LHCN-M2 (cell line): ENCODE data around the gene MED8. TPM values are rescaled to one million over a fixed set of nuclear protein-coding genes. Genes with fewer than 3 reads are reported as not detected.

ENCODE experiments used
- DNase-seq: peaks from one replicate; pipeline ENCODE4 v3.0.0-alpha.2; 2012; ENCODE audit warnings: low read depth
- polyA plus RNA-seq: library from polyadenylated mRNA; unstranded; fragments of >200 nt; gene quantifications from one replicate; pipeline ENCODE4 v1.2.1, GENCODE V29; 2012; ENCODE audit warnings: missing spikeins
- total RNA-seq: library from RNA; depleted of rRNA; stranded (reverse); fragments of >200 nt; gene quantifications from 2 replicates; pipeline ENCODE4 v1.2.3, GENCODE V29; 2014; rRNA removed

The MED8 gene, protein sequence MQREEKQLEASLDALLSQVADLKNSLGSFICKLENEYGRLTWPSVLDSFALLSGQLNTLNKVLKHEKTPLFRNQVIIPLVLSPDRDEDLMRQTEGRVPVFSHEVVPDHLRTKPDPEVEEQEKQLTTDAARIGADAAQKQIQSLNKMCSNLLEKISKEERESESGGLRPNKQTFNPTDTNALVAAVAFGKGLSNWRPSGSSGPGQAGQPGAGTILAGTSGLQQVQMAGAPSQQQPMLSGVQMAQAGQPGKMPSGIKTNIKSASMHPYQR
- 31.5 and 31.7 TPM in 2 replicates for total RNA-seq
- polyA plus RNA-seq, result 40.8 TPM

GRCh38 chr1:43389326-43390313 lies at the start of gene MED8, which contains the start of gene SZT2:
Gene MED8, minus strand, starts transcription at chr1:43389800. Its CDS starts 36 bp downstream, at chr1:43389764.
Gene SZT2, plus strand, starts transcription at chr1:43389899. Its CDS starts 70 bp downstream, at chr1:43389969.
- peak; percentile 89 for DNase-seq

- no peak for DNase-seq
These were observed 49.5 kb upstream of the MED8 start for GRCh38 chr1:43438953-43439581.

GRCh38 chr1:43438576-43438952 lies 49.0 kb upstream of the MED8 start:
- DNase-seq, result no peak

DNA sequence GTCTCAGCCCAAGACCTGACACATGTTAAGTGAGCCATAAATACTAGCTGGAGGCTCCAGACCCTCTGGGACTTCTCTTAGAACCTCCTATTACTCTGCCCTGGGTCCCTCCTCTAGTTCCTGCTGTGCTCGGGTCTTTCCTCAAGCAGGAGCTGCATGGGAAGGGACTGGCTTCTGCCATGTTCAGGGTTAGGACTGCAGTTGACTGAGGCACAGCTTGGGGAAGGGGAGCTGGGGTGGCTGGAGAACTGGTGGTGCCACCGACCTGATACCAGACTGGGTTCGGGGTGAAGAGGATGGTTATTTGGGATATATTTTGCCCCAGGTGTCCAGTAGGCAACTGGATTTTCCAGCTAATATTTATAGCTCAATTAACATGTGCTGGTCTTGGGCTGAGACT lies 48.4 kb upstream of the MED8 start:
- no peak for DNase-seq

DNA sequence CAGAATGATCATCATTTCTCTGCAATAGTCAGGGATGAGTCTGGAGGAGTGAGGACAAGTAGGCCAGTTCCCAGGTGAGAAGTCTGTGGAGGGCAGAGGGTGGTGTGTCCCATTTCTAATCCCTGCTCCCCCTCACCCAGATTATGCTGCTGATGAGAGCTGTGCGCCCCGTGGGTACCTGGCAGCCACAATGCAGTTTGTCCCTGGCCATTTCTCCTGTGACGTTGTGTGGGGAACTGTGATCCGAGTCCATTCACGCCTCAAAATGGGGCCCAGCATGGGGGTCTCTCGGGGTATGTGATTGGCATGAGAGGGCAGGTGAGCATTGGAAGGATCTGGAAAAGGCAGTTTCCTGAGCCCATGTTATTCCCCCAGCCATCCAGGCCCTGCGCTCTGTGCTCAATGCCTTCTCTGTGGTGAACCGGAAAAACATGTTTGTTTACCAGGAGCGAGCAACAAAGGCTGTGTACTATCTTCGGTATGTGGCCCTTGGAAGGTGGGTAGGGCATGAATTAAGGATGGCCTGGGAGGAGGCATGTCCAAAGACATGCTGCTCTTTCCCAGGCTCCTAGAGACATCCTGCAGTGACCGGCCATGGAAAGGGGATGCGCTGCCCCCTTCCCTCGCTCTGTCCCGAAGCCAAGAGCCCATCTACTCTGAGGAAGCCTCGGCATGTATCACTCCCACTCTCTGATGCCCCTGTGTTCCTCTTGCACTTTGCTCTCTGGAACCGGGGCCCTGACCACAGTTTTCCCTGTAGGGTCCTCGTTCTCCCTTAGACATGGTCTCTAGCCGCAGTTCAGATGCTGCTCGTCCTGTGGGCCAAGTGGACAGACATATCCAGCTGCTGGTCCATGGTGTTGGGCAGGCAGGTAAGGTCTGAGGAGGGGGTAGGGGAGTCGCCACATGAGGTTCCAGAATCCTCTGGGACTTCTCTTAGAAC lies 47.7 kb upstream of the MED8 start:
- no peak for DNase-seq

DNA sequence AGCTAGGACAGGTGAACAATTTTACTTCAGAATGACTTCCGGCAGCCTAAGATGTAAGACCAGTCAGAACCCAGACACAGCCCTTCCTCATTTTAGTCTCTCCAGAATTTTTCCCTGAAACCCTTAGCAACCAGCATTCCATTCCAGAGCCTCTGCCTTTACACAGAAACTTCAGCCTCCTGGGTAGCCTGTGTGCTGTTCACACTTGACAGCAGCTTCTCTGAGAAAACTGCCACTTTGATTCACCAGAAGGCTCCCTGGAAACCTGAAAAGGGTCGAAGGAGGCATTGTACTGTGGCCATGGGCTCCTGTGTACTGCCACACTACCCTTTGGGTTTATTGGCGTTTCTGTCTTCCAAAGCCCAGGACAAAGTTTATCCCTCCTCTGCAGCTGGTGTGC lies 46.8 kb upstream of the MED8 start:
- no peak for DNase-seq

DNA sequence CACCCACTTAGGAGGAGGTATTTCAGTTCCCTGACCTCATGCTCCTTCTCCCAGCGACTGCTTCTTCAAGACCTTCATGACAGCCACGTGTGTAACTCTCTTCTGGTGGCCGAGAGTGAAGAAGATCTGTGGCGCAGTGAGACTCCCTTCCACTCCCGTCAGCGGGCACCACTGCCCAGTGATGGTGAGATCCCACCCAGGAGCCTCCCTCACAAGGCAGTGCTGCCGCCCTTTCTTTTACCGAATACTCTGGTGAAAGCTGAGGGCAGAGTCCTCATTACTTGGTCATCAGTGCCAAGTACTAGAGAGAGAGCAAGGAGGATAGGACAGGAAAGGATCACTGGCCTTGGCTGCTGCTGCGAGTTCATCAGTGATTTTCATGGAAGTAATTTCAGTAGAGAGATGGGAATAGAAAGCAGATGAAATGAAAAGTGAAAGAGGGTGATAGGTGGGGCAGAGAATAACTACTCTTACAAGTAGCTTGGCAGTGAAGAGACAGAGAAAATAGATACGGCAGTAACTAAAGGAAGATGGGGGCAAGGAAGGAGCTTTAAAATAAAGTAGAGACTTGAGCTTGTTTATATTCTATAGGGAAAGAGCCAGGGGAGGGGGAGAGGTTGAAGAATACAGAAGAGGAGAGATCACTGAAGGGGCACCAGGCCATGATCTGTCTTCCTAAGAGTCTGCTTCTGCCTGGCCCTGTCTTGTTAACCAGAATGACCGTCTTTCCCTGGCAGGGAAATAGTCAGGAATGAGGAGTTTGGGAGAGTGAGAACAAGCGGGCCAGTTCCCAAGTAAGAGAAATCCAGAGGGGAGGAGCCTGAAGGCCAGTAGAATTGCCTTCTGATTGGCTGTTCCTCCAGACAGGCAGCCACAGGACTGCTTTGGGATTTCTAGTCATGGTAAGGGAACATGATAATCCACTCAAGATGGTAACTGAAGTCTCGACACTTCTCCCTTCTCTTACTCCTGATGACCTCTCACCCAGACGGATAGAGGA lies 45.8 kb upstream of the MED8 start:
- peak; percentile 25 for DNase-seq

- no peak for DNase-seq
These were observed 44.7 kb upstream of the MED8 start for GRCh38 chr1:43434256-43434655.

DNA sequence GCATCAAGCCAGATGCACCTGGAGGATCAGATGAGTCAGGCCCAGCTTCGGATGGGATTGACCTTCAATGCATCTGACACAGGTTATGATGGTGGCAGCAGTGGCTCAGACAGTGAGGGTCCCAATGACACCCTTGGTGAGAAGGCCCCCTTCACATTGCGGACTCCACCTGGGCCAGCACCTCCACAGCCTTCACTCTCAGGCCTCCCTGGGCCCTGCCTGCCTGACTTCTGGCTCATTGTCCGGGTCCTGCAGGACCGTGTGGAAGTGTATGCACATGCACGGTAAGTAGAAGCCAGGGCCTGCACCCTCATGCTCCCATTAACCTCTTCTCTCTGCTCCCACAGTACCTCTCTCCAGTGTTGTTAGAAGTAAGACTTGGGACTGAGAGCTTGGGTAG lies 43.3 kb upstream of the MED8 start:
- DNase-seq, result no peak

DNA sequence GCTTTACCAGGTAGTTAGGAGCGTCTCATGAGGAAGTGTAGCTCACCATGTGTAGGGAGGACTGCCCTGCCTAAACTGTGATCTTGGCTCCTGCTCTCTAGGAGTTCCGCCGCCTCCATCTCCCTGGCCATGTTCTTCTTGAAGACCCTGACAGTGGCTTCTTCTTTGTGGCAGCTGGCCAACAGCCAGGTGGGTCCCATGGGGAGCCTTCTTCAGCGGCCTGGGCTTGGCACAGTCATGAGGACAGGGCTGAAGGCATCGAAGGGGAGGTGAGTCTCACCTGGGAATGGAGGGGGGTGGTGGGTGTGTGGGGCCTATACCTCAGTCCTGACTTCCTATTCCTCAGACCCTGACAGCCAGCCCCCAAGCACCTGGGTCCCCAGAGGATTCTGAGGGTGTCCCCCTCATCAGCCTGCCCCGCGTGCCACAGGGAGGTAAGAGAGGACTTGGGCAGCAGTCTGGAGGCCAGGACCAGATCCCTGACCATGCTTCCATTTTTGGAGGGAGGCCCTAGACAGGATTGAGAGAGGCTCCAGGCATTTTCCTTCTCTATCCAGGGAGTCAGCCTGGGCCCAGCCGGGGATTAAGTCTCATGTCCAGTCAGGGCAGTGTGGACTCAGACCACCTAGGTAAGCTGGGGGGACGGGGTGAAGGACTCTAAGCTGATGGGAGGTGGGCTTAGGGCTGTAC lies 42.7 kb upstream of the MED8 start:
- no peak for DNase-seq

- DNase-seq, result no peak
These were observed 42.1 kb upstream of the MED8 start for GRCh38 chr1:43431676-43432075.

GRCh38 chr1:43430831-43431230 lies 41.2 kb upstream of the MED8 start:
- DNase-seq, result no peak

DNA sequence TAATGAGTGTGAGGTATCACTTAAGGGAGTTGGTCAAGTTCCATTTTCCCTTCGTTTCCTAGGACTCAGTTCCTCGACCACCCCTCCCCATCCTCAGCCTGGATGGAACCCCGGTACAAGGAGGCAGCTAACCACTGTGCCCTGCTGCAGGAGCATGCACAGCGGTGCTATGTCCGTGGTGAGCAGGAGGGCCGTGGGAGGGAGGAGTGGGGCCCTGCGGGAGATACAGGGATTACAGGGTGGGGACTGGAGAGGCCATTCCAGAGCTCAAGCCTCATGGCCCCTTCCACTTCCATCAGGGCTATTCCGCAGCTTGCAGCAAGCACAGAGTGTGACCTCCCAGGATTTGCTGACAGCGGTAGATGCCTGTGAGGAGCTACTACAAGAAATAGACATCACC lies 38.3 kb upstream of the MED8 start:
- no peak for DNase-seq

- no peak for DNase-seq
These were observed 37.9 kb upstream of the MED8 start for GRCh38 chr1:43427524-43427923.

DNA sequence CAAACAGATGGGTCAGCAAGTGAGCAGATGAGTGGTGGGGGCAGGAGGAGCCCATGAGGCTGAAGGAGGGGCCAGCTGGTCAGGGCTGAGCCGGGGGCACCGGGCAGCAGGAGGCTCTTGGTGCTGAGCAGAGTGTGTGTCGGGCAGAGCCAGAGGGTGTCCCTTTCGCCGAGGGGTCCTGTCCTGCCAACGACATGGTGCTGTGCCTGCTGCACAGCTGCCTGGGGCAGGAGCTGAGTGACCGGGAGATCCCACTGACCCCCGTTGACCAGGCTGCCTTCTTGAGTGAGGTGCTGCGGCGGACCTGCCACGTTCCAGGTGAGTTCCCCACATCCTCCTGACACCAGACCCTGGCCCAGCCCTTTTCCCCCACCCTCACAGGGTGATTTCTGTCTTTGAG lies 36.6 kb upstream of the MED8 start:
- no peak for DNase-seq

DNA sequence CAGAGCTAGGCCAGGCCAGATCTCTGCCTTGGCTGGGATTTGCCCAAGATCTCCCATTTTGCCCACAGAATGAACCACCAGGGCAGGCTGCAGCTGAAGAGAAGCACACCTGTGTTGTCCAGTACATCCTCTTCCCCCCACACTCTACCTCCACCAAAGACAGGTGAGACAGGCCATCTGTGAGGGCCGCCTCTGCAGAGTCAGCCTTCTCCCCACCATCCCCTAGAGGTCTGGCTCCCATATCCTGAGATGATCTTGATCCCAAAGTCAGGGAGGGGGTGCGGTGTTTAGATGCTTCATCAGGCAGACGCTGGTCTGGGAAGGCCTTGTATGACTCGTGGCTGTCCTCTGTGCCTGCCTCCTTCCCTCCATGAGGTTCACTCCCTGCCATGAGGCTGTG lies 35.4 kb upstream of the MED8 start:
- no peak for DNase-seq

DNA sequence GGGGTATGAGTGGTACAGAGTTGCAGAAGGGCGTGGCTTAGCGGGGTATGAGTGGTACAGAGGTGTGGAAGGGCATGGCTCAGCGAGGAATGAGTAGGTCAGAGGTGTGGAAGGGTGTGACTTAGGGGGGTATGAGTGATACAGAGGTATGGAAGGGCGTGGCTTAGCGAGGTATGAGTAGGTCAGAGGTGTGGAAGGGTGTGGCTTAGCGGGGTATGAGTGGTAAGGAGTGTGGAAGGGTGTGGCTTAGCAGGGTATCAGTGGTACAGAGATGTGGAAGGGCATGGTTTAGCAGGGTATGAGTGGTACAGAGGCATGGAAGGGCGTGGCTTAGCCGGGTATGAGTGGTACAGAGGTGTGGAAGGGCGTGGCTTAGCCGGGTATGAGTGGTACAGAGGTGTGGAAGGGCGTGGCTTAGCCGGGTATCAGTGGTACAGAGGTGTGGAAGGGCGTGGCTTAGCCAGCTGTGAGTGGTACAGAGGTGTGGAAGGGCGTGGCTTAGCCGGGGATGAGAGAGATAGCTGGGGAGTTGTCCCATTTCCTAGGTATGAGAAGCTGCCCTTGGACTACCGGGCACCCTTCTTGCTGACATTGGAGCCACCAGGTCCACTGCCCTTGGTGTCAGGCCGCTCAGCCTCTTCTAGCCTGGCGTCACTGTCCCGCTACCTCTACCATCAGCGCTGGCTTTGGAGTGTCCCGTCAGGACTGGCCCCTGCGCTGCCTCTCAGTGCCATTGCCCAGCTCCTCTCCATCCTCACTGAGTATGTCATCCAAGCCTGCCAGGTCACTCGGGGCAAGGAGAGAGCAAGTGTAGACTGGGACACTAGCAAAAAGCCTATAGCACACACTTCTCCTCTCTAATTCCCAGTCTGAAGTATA lies 34.3 kb upstream of the MED8 start:
- no peak for DNase-seq

DNA sequence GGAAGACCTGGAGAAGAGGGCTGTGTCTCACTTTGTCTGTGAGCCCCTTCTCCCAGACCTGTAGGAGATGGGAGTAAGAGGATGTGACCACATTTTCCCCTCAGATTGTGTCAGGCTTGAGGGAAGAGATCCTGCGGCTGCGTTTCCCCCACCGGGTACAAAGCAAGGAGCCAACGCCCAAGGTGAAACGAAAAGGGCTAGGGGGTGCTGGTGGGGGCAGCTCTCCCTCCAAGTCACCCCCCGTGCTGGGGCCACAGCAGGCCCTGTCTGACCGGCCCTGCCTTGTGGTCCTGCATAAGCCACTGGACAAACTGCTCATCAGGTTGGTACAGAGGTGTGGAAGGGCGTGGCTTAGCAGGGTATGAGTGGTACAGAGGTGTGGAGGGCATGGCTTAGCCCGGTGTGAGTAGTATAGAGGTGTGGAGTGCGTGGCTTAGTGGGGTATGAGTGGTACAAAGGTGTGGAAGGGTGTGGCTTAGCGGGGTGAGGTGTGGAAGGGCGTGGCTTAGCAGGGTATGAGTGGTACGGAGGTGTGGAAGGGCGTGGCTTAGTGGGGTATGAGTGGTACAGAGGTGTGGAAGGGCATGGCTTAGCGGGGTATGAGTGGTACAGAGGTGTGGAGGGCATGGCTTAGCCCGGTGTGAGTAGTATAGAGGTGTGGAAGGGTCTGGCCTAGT lies 33.5 kb upstream of the MED8 start:
- no peak for DNase-seq
